HepG2 (cell line): ENCODE measurements around the gene SPTBN5.

Source experiments
- CTCF ChIP-seq: sonication (generic); formaldehyde crosslinking; IDR thresholded peaks from 2 replicates; pipeline ENCODE4 v1.5.0; 2020; ENCODE audit warnings: mild to moderate bottlenecking, missing genetic modification reagents, moderate library complexity
- MIER2 ChIP-seq: IDR thresholded peaks from 2 replicates; pipeline ENCODE4 v1.6.1; 2016; ENCODE audit warnings: missing biosample characterization, missing genetic modification reagents
- NKX3-1 ChIP-seq: sonication (generic); formaldehyde crosslinking; IDR thresholded peaks from 2 replicates; pipeline ENCODE4 v1.5.0; 2020; ENCODE audit warnings: missing genetic modification reagents
- TAF1 ChIP-seq: sonication (generic); formaldehyde crosslinking; IDR thresholded peaks from 2 replicates; pipeline ENCODE4 v1.4.0; 2020; ENCODE audit warnings: missing genetic modification reagents
- ZBTB49 ChIP-seq: sonication (generic); formaldehyde crosslinking; IDR thresholded peaks from 2 replicates; pipeline ENCODE4 v1.4.0; 2020; ENCODE audit warnings: missing genetic modification reagents, borderline replicate concordance
- ZNF230 ChIP-seq: sonication (generic); formaldehyde crosslinking; IDR thresholded peaks from 2 replicates; pipeline ENCODE4 v1.4.0; 2020; ENCODE audit warnings: mild to moderate bottlenecking, missing genetic modification reagents
- ZNF333 ChIP-seq: sonication (generic); formaldehyde crosslinking; IDR thresholded peaks from 2 replicates; pipeline ENCODE4 v1.4.0; 2020; ENCODE audit warnings: mild to moderate bottlenecking, missing genetic modification reagents, borderline replicate concordance
- ZNF552 ChIP-seq: sonication (generic); formaldehyde crosslinking; IDR thresholded peaks from 2 replicates; pipeline ENCODE4 v1.9.0; 2022; ENCODE audit warnings: missing genetic modification reagents, mild to moderate bottlenecking, borderline replicate concordance
- ZNF768 ChIP-seq: sonication (generic); formaldehyde crosslinking; IDR thresholded peaks from 2 replicates; pipeline ENCODE4 v1.4.0; 2020; ENCODE audit warnings: missing genetic modification reagents
- TF ChIP-seq, protein P1 (sequence below): sonication (generic); formaldehyde crosslinking; IDR thresholded peaks from 2 replicates; pipeline ENCODE4 v1.8.1; 2023; ENCODE audit warnings: mild to moderate bottlenecking, moderate library complexity, missing genetic modification reagents

DNA sequence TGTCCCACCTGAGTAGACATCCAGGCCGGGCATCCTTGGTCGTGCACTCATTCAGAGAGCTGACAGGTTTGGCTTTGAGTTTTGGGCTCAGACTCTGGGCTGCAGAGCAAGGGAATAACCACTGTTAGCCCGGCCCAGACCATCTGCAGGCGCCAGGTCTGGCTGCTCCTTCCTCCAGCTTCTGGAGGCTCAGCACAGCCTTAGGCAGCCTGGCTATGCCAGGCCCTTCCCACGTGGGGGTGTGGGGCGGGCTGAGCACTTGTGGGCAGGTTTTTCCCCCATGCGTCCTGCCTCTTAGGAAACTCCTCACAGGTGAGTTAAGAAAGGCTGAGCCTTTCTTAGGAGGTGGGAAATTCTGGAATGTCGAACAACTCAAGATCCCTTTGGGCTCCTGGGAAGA lies 44.0 kb downstream of the SPTBN5 start:
- TF ChIP-seq, protein P1, sequence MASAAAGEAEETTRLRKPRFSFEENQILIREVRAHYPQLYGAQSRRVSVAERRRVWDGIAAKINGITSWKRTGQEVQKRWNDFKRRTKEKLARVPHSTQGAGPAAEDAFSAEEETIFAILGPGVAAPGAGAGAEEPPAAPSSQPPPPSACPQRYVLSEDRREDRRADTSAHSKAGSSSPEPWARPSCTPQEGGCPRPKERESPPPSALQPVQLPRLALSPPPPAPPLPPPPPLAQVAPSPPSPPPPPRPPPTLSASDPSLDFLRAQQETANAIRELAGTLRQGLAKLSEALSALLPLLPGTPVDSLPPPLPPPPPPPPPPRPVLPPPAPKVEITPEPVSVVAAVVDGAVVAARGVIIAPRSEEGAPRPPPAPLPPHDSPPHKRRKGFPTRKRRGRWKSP (CRISPR knock-in tag), result no peak
- TF ChIP-seq MIER2 (CRISPR knock-in tag) (no peak), ZBTB49 (CRISPR knock-in tag) (no peak), CTCF (CRISPR knock-in tag) (no peak), ZNF768 (CRISPR knock-in tag) (no peak), ZNF230 (no peak), NKX3-1 (CRISPR knock-in tag) (no peak), TAF1 (CRISPR knock-in tag) (no peak), ZNF333 (CRISPR knock-in tag) (no peak), ZNF552 (CRISPR knock-in tag) (no peak)
